Ecto neural progenitor cell (in vitro differentiated cells): ENCODE results near the gene TAF13.
"Not testable (repeated sequence)": the region's sequence is repeated elsewhere in the genome, so short reads cannot be mapped to it uniquely, and the experiment has no call there.

ENCODE experiments used
- DNase-seq: peaks from one replicate; pipeline ENCODE4 v3.0.0-alpha.2; 2018; ENCODE audit warnings: low spot score

Gene TAF13

DNA sequence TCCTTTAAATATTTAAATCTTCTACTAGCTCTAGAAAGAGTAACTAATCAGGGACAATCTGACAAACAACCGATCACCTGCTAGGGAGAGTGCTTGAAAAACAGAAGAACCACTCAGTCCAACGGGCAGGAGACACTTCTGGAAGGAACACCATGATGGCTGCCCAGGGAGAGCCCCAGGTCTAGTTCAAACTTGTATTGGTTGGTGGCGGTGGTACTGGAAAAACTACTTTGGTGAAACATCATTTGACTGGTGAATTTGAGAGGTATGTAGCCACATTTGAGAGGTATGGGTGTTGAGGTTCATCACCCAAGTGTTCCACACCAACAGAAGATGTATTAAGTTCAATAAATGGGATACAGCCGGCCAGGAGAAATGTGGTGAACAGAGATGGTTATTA, 29.1 kb downstream of the TAF13 start:
- no peak for DNase-seq

DNA sequence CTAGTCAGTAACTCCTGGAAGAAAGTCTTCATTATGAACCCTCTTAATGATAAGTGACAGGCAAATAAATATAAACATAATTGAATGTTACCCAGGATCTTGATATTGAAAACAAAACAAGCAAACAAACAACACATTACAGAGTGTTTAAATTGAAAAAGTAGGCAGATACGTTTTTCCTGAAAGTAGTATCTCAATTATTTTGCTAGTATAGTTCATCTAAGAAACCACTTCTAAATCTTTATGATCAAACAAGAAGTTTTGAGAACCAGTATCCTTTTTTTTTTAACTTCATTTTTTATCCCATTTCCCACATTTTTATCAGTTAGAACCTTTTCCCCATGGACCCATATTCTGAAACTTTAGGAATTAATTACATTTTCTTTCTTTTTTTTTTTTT, 30.2 kb downstream of the TAF13 start:
- DNase-seq = no peak

- DNase-seq = peak; percentile 97
Observed at GRCh38 chr1:109041621-109042468, 34.0 kb downstream of the TAF13 start, which contains the start of gene WDR47. TSS of gene WDR47 (minus strand) at chr1:109042102. CDS start at chr1:109023512, 18,590 bp downstream.

DNA sequence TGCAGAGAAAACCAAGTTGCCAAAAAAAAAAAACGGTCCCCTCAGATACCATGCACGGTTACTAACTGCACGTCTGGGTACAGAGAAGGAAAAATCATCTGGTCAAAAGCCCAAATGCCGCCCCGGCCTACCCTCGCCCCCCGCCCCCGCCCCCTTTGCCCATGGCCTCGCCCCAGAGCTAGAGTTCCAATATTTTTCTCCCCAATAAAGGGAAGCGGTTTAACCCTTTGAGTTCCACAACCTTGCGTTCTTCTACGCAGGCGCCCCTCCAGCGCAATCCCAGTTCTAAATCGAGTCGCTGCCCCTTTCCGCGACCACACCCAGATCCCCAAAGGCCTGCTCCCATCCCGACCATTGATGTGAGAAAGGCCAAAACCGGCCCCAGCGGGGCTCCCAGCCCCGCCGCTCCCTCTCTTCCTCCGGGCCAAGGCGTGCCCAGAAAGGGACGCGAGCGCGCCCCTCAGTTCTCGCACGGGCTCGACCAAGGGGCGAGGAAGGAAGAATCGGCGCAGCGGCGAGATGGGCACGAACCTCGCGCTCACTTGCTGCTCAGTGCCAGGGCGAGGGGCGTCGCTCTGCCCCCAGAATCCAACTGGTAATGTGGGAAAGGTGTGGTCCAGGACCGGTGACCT, 34.7 kb downstream of the TAF13 start:
- DNase-seq = peak; percentile 67

GRCh38 chr1:109040627-109040988, 35.2 kb downstream of the TAF13 start:
- DNase-seq = no peak

DNA sequence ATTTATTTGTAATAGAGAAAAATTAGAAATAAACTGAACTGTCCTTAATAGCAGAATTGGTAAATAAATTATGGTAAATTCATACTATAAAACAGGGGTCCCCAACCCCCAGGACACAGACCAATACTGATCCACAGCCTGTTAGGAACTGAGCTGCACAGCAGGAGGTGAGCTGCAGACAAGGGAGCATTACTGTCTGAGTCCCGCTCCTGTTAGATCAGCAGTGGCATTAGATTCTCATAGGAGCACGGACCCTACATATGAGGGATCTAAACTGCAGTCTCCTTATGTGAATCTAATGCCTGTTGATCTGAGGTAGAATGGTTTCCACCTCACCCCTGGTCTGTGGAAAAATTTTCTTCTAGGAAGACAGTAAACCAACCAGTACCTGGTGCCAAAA, 41.4 kb downstream of the TAF13 start:
- no peak for DNase-seq

DNA sequence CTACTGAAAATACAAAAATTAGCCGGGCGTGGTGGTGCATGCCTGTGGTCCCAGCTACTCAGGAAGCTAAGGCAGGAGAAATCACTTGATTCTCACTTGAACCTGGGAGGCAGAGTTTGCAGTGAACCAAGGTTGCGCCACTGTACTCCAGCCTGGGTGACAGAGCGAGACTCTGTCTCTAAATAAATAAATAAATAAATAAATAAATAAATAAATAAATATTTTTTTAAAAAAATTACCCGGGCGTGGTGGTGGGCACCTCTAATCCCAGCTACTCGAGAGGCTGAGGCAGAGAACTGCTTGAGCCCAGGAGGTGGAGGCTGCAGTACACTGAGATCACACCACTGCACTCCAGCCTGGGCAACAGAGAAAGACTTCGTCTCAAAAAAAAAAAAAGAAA, 46.3 kb downstream of the TAF13 start:
- DNase-seq = not testable (repeated sequence)

- no peak for DNase-seq
Observed at GRCh38 chr1:109027841-109028240, 48.0 kb downstream of the TAF13 start.

DNA sequence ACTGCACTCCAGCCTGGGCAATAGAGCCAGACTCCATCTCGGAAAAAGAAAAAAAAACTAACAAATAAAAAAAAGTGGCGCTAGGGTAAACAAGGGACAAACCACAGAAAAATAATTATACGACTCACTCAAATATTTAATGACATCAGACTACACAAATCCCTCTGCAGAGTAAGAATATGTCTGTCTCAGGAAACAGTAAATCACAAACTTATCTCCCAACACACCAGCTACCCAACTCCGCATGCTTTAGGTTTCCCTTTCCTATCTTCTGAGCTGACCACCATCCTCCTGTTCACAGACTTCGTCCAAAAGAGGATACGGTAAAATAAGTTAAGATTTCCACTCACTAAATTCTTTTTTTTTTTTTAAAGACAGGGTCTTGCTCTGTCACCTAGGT, 50.1 kb downstream of the TAF13 start:
- no peak for DNase-seq

DNA sequence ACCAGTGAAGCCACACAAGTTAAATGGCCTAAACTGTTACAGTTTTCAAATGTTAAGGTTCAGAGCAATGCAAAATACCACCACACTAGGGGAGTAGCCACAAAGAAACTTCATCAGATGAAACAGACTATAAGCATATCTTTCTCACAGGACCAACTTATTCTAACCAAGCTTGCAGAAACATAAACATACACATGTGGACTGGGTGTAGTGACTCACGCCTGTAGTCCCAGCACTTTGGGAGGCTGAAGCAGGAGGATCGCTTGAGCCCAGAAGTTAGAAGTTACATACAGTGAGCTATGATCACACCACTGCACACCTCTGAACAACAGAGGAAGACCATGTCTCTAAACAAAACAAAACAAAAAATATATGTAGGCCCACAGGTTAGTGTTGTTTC, 51.2 kb downstream of the TAF13 start:
- no peak for DNase-seq

GRCh38 chr1:109020693-109021257, 55.0 kb downstream of the TAF13 start:
- no peak for DNase-seq

- DNase-seq = not testable (repeated sequence)
Observed at GRCh38 chr1:109017719-109018118, 58.1 kb downstream of the TAF13 start.

DNA sequence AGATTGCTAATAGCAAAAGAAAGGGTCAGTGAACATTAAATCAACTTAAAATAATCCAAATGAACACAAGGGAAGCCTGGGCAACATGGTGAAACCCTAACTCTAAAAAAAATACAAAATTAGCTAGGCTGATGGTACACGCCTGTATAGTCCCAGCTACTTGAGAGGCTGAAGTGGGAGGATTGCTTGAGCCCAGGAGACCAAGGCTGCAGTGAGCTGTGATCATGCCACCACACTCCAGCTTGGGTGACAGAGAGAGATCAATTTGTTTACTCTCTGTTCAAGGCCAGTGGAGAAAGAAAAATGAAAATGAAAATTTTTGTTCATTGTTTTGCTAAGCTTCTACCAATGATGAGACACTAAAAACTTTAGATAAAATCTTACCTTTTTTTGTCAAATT, 58.7 kb downstream of the TAF13 start:
- DNase-seq = no peak
